ENCODE measurements around the gene ZNF18. TPM values are rescaled to one million over a fixed set of nuclear protein-coding genes. Genes with fewer than 3 reads are reported as not detected.

Gene ZNF18
- polyA plus RNA-seq, 1 donor (not counting 4 experiments of a cell fraction or from before 2014, with no cell fraction given) = 7.7 TPM

DNA sequence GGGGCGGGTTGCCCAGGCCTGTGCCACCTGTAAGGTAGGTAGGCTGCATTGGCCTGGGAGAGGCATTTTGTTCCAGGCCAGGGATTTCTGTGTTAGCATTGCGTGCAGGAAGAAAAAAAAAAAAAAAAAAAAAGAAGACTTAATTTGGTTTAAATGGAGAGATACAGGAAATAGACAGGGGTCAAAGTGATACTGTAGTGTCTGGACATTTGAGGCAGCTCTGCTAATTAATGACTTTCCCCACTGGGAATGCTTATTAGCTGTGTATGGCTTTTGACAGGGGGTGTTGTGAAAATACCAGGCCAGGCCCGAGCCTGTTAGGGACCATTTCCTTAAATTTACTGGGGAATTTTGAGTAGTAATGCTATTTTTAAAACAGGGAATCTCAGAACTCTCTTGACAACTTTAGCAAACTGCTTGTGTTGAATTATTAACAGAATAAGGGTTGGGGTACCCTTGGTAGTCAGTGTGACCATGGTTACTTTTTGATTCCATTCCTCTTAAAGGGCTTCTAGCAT, 24.4 kb upstream of the ZNF18 start:
- Histone ChIP-seq H3K9me3 (ENCODE audit: control insufficient read depth, low read depth, low read length) (no peaks in the 10 kb centered on the region), H4K20me1 (ENCODE audit: control insufficient read depth, extremely low read depth, insufficient read depth, low read length) (peaks cover 3% of the 10 kb centered on the region), H2AFZ (ENCODE audit: control insufficient read depth, low read length) (no peak overlapping the region), H3K9me1 (ENCODE audit: control insufficient read depth, extremely low read depth, insufficient read depth, low read length) (peaks cover 2% of the 10 kb centered on the region), H3K27ac (ENCODE audit: control insufficient read depth, insufficient read depth, low read length) (peak overlapping the region; percentile 81), H3K4me3 (ENCODE audit: control insufficient read depth in 2 of 3, extremely low read depth in 1 of 3, insufficient read depth in 2 of 3, low read depth in 1 of 3, low read length in 3 of 3) (peak overlapping the region; percentile 64 to 88 (median 84)), H3K27me3 (ENCODE audit: control insufficient read depth, extremely low read depth, insufficient read depth, low read length) (no peaks in the 10 kb centered on the region), H3K79me2 (ENCODE audit: control insufficient read depth, insufficient read depth, low read length) (peaks cover 55% of the 10 kb centered on the region), H3K36me3 (ENCODE audit: control insufficient read depth in 2 of 2, extremely low read depth in 1 of 2, insufficient read depth in 2 of 2, low read length in 2 of 2) (peaks cover 0 to 3% of the 10 kb centered on the region in 2 experiments), H3K4me2 (ENCODE audit: control insufficient read depth, extremely low read depth, insufficient read depth, low read depth, low read length) (peak overlapping the region; percentile 81), H3K9ac (ENCODE audit: control insufficient read depth, extremely low read depth, insufficient read depth, low read length) (peak overlapping the region; percentile 83), H3K4me1 (ENCODE audit: control insufficient read depth, extremely low read depth, insufficient read depth, low read length) (peaks cover 45% of the 10 kb centered on the region)
- TF ChIP-seq EZH2 (IDR thresholded peaks at IDR 0.05; ENCODE audit: low read length) = no peak
- TF ChIP-seq, protein P1, sequence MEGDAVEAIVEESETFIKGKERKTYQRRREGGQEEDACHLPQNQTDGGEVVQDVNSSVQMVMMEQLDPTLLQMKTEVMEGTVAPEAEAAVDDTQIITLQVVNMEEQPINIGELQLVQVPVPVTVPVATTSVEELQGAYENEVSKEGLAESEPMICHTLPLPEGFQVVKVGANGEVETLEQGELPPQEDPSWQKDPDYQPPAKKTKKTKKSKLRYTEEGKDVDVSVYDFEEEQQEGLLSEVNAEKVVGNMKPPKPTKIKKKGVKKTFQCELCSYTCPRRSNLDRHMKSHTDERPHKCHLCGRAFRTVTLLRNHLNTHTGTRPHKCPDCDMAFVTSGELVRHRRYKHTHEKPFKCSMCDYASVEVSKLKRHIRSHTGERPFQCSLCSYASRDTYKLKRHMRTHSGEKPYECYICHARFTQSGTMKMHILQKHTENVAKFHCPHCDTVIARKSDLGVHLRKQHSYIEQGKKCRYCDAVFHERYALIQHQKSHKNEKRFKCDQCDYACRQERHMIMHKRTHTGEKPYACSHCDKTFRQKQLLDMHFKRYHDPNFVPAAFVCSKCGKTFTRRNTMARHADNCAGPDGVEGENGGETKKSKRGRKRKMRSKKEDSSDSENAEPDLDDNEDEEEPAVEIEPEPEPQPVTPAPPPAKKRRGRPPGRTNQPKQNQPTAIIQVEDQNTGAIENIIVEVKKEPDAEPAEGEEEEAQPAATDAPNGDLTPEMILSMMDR (optimal IDR thresholded peaks at IDR 0.05 in 1 of 3, IDR thresholded peaks at IDR 0.05 in 1 of 3, conservative IDR thresholded peaks at IDR 0.05 in 1 of 3; ENCODE audit: extremely low read depth in 1 of 3, insufficient read depth in 2 of 3, low read length in 3 of 3) = no peak
- no peak for FAIRE-seq
- no peak for DNase-seq (ENCODE audit: low read depth, low spot score)
- dilution Hi-C loops (cut with MboI; ENCODE audit: extremely low pct_ligation_motif_present, low sequenced_read_pairs) = no loop called here

DNA sequence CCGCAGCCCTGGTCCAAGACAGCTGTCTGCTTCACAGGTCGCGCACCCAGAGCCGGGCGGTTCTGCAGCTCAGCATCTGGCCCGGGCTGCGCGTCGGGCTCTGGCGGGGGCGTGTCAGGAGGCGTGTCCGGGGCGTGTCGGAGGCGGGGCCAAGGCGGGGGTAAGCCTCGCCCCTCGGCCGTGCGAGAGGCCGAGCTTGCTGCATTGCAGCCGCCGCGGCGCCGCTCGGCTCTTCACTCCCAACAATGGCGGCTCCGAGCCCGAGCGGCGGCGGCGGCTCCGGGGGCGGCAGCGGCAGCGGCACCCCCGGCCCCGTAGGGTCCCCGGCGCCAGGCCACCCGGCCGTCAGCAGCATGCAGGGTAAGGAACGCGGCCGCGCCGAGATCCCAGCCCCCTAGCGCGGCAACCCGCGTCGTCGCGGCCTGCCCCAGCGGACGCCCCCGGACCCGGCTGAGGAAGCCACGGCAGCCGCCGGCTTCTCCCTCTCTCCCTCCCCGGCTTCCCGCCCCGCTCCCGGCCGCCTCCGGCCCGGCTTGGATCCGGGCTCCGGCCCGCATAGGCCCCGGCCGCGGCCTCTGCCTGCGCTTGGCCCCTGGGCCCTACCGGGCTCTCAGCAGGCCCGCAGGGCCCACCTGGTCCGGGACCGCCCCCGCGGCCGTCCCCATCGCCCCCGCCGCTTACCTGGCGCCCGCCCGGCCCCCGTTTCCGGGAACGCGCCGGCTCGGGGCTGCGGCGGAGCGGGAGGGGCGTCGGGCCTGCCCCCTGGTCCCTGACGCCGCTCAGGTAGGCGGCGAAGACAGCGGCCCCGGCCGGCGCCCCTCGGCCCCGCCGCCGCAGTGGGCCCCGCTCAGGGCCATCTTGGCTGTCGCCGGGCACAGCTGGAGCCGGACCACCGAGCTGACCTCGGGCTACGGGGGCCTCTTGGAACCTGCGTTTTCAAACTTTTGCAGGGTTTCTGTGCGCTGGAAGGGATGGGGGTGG, 23.7 kb upstream of the ZNF18 start, which contains the start of gene MAP2K4:
MAP2K4 (plus strand) TSS at position 236 of the 981 bp plus-strand sequence; CDS start at position 246, 10 bp downstream.
- FAIRE-seq (no peak), DNase-seq (ENCODE audit: low read depth, low spot score) (no peak)
- TF ChIP-seq, protein P1 (optimal IDR thresholded peaks at IDR 0.05 in 1 of 3, IDR thresholded peaks at IDR 0.05 in 1 of 3, conservative IDR thresholded peaks at IDR 0.05 in 1 of 3; ENCODE audit: extremely low read depth in 1 of 3, insufficient read depth in 2 of 3, low read length in 3 of 3) = no peak
- TF ChIP-seq EZH2 (IDR thresholded peaks at IDR 0.05; ENCODE audit: low read length) = no peak

More for the DNA sequence above, 23.7 kb upstream of the ZNF18 start, which contains the start of gene MAP2K4:
- Histone ChIP-seq H3K79me2 (ENCODE audit: control insufficient read depth, insufficient read depth, low read length) (peaks cover 47% of the 10 kb centered on the region), H3K9ac (ENCODE audit: control insufficient read depth, extremely low read depth, insufficient read depth, low read length) (peak within 1 kb of the TSS; percentile 83), H3K27me3 (ENCODE audit: control insufficient read depth, extremely low read depth, insufficient read depth, low read length) (no peaks in the 10 kb centered on the region), H3K9me3 (ENCODE audit: control insufficient read depth, low read depth, low read length) (no peaks in the 10 kb centered on the region), H4K20me1 (ENCODE audit: control insufficient read depth, extremely low read depth, insufficient read depth, low read length) (peaks cover 3% of the 10 kb centered on the region), H3K9me1 (ENCODE audit: control insufficient read depth, extremely low read depth, insufficient read depth, low read length) (peaks cover 2% of the 10 kb centered on the region), H3K4me2 (ENCODE audit: control insufficient read depth, extremely low read depth, insufficient read depth, low read depth, low read length) (peak within 1 kb of the TSS; percentile 85), H3K27ac (ENCODE audit: control insufficient read depth, insufficient read depth, low read length) (peak within 1 kb of the TSS; percentile 81), H3K36me3 (ENCODE audit: control insufficient read depth in 2 of 2, extremely low read depth in 1 of 2, insufficient read depth in 2 of 2, low read length in 2 of 2) (no peaks in the 10 kb centered on the region), H3K4me3 (ENCODE audit: control insufficient read depth in 2 of 3, extremely low read depth in 1 of 3, insufficient read depth in 2 of 3, low read depth in 1 of 3, low read length in 3 of 3) (peak within 1 kb of the TSS; percentile 64 to 88 (median 84)), H2AFZ (ENCODE audit: control insufficient read depth, low read length) (peak within 1 kb of the TSS; percentile 67), H3K4me1 (ENCODE audit: control insufficient read depth, extremely low read depth, insufficient read depth, low read length) (peaks cover 43% of the 10 kb centered on the region)
- dilution Hi-C loops (cut with MboI; ENCODE audit: extremely low pct_ligation_motif_present, low sequenced_read_pairs) = no loop called here

All from keratinocyte (primary cell).